T47D (cell line): ENCODE data around the gene PARVA.

Experiments used
- DNase-seq, 2 experiments: peaks; one replicate each; pipeline versions ENCODE4 v3.0.0 to v3.0.0-alpha.2; 2011 to 2012; ENCODE audit warnings: low read depth in 1 of 2, low spot score in 1 of 2
- JUND ChIP-seq: IDR thresholded peaks from 2 replicates; pipeline ENCODE4 v1.6.1; 2012; ENCODE audit warnings: low read depth
- in situ Hi-C: cut with HindIII; loops from 2 replicates; pipeline ENCODE4 v1.10.0; 2016; ENCODE audit warnings: low sequenced_read_pairs, low pct_unique_long_range_greater_than_20kb

The PARVA gene

GRCh38 chr11:12529793-12530192 is 152.4 kb downstream of the PARVA start:
- in situ Hi-C loops, result no loop called here
- TF ChIP-seq JUND, result no peak
- DNase-seq, result no peak

GRCh38 chr11:12531020-12531419 is 153.6 kb downstream of the PARVA start:
- TF ChIP-seq JUND, result no peak
- in situ Hi-C loops, result no loop called here
- DNase-seq, result no peak

GRCh38 chr11:12531681-12532080 is 154.3 kb downstream of the PARVA start:
- in situ Hi-C loops, result no loop called here
- DNase-seq, result no peak
- no peak for TF ChIP-seq JUND

- in situ Hi-C loops, result no loop called here
- no peak for DNase-seq
- TF ChIP-seq JUND, result no peak
These were observed 155.2 kb downstream of the PARVA start for GRCh38 chr11:12532580-12532979.

GRCh38 chr11:12534549-12534948 is 157.2 kb downstream of the PARVA start:
- in situ Hi-C loops, result no loop called here
- no peak for TF ChIP-seq JUND
- DNase-seq, result no peak

GRCh38 chr11:12535321-12535720 is 157.9 kb downstream of the PARVA start:
- DNase-seq, result no peak
- in situ Hi-C loops, result no loop called here
- no peak for TF ChIP-seq JUND

- no peak for DNase-seq
- in situ Hi-C loops, result no loop called here
- TF ChIP-seq JUND, result no peak
These were observed 159.2 kb downstream of the PARVA start for GRCh38 chr11:12536566-12536965.

GRCh38 chr11:12537778-12538401 is 160.5 kb downstream of the PARVA start:
- in situ Hi-C loops, result no loop called here
- DNase-seq, result no peak
- no peak for TF ChIP-seq JUND

- TF ChIP-seq JUND, result no peak
- in situ Hi-C loops, result no loop called here
- no peak for DNase-seq
These were observed 161.6 kb downstream of the PARVA start for GRCh38 chr11:12538889-12539421.

- no peak for DNase-seq
These were observed 162.2 kb downstream of the PARVA start for GRCh38 chr11:12539572-12539971.

GRCh38 chr11:12540075-12540680 is 162.8 kb downstream of the PARVA start:
- peak in 1 of 2 experiments; percentile 43 for DNase-seq
- no peak for TF ChIP-seq JUND
- in situ Hi-C loops, result no loop called here

More at GRCh38 chr11:12539572-12539971, 162.2 kb downstream of the PARVA start:
- no peak for TF ChIP-seq JUND
- in situ Hi-C loops, result no loop called here

- no peak for DNase-seq
- no peak for TF ChIP-seq JUND
- in situ Hi-C loops, result no loop called here
These were observed 163.7 kb downstream of the PARVA start for GRCh38 chr11:12540913-12541582.

- in situ Hi-C loops, result no loop called here
- DNase-seq, result no peak
- TF ChIP-seq JUND, result no peak
These were observed 164.3 kb downstream of the PARVA start for GRCh38 chr11:12541583-12542151.
